Inferior parietal cortex (tissue), 1 donor: ENCODE measurements around the gene PSORS1C2.

Source experiments
- DNase-seq: peaks from one replicate; pipeline ENCODE4 v3.0.0-alpha.2; 2016; ENCODE audit errors: extremely low spot score

PSORS1C2 gene

DNA sequence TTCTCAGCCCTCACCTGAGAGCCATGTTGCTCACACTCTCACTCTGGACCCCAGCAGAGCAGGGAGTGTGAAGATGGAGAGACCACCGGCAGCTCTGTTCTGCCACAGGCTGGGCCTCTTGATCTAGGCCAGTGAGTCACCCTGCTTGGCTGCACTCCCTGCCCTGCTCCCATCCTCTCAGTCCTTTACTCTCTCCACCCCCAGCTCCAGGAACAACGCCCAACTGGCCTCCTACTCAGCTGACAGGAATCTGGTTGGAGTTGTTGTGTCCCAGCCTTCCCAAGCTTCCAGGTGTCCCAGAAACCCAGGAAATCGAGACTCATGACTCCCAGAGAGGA, 24.4 kb downstream of the PSORS1C2 start, which contains the start of gene PSORS1C1:
Gene PSORS1C1 (plus strand): TSS at position 260 of the 338 bp plus-strand sequence. CDS start 14,833 bp downstream, outside the sequence.
- DNase-seq: peak; percentile 27

DNA sequence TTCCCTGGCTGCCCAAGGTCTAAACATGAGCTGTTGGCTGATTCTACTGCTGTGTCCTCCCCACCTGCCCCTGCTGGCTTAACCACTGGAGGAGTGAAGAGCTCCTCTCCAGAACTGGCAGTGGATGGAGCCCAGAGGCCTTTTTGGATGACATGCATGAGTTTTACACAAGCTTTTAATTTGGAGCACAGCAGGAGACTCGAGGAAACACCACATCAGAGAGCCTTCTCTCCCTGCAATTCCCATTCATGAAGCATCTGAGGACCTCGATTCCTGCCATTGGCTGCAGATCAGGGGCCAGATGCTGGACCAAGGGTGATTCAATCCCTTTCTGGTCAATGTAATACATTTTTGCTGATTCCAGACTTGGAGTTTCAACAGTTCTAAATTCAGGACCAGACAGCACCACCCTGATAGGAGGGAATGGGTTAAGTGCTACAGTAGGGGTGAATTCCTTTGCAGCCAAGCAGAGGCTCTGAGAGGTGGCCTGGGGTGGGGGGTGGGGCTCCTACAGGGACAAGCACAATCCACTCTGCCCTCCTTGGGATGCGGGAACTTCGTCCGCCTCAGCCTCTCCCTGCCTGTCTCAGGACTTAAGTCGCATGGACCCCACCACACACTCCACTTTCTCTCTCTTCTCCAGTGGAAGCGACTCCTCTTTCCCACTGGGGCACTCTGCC, 24.9 kb downstream of the PSORS1C2 start:
- DNase-seq: no peak

DNA sequence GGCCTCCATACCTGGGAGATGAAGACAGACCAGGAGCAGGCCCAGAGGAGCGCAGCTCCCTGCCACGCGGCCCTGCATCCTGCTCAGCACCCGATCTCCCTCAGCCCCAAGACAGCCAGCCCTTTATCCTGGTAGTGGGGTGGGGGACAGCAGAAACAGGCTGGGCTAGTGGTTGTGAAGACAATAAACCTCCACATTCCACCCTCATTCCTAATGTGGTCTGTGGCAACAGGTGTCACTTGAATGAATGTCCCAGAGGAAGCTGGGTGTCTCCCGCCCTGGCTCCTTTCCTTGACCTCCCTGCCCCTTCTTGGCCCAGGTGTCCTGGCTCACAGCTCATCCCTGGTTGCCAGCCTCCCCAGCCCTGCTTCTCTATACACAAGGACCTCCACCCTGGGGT, 26.4 kb downstream of the PSORS1C2 start, which contains the start of gene C6orf15:
Gene C6orf15 (minus strand): TSS at position 98 of the 400 bp plus-strand sequence. CDS start 20 bp downstream, at position 78.
- no peak for DNase-seq

DNA sequence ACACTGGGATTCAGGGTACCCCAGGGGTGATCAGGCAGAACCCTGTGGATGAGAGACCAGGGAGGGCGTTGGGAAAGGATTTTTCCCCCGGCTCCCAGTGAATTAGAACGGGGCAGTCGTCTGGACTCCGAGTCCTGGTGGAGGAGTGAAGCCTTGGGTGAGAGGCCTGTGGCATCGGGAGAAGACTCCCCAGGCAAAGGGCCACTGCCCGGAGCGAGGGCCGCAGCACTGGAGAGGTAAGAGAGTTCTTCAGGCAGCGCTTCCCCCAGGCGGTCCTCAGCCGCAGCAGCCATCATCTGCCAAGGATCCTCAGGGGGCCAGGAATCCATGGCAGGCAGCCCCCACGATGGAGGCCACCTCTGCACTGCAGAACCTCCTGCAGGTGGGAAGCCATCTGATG, 27.2 kb downstream of the PSORS1C2 start:
- no peak for DNase-seq

DNA sequence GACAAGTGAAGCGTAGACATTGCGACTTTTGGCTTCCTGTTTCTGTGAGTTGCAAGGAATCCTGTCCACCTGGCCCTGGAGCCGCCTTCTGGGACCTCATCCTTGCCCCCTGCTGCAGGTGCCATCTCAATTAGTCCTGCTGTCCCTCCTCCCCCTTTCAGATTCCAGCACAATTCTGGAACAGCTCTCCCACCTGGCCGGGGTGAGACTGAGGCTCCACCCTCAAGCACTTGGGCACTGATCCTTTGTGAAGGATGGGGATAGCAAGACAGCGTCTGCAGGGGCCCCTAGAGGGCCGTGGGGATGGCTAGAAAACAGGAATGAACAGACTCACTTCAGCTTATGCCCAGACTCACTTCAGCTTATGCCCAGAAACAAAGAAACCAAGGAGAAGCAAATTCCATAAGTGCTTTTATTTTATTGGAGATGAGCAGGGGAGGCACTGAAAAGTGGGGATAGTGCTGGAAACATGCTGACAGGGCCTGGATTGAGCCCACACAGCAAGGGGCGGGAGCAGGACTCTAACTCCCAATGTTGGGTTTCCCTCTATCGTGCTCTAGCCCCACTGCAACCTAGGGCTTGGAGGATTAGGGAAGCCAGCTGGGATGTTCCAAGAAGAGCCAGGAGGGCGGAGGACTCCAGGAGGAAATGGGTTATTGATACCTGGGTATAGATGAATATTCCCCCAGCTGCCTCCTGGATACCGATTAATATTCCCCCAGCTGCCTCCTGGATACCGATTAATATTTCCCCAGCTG, 27.9 kb downstream of the PSORS1C2 start:
- no peak for DNase-seq

DNA sequence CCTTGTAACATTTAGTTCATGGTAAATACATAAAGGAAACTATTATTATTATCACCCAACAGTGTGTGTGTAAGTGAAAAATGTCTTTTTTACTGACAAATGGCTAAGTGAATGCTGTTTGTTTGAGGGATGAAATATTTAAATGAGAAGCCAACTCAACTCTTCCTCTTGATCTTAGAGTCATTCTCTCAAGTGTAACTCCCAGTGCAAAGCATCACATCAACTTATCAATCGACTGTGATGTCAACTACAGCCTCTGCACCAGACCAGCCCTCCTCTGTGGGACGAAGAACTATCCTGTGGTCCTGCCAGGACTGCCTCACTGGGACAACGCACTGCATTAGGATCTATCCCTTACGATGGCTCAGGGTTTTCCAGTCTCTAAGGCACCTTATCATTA, 31.8 kb downstream of the PSORS1C2 start:
- DNase-seq: no peak

DNA sequence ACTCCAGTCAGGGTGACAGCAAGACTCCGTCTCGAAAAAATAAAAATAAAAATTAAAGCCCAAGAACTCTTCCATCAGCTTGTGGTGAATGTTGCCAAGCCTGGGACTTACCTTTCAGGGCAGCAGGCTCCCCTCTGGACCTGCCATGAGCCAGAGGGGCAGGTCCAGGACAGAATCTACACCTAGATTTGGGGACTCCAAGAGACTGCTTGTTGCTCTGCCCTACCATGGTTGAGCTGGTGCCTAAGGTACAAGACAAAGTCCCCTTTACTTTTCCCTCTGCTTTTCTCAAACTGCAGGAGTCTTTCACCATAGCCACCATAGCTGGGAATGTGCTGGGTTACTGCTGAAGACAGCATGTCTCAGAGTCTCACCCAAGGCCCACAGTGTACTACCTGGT, 35.7 kb downstream of the PSORS1C2 start:
- no peak for DNase-seq

DNA sequence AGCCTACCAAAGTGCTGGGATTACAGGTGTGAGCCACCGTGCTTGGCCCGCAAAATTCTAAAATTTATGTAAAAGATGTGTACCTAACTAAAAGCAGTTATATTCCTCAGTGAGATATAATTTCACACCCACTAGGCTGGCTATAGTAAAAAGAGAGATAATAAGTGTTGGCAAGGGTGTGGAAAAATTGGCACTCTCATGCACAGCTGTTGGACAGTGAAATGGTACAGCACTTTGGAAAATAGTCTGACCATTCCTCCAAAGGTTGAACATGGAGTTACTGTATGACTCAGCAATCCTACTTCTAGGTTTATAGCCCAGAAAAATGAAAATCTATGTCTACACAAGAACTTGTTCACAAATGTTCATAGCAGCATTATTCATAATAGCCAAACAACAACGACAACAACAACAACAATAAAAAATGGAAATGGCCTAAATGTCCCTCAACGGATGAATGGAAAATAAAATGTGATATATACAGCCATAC, 40.4 kb downstream of the PSORS1C2 start:
- no peak for DNase-seq

DNA sequence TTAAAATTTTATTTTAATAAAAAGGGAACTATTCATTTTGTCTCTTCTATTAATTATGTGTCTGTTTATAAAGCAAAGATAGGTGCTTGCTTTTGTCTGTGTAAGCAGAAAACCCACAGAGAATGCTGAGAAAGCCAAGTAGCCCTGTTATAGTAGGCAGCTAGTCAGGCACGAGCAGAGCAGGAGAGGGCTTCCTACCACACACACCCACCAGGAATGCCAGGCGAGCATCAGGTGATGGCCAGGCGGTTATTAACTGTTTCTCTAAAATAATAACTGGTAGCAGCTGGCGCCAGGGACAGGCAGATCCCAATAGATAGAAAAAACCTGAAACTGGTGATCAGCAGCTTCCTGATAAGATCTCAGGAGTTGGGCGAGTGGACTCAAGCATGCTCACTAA, 42.2 kb downstream of the PSORS1C2 start:
- DNase-seq: no peak

DNA sequence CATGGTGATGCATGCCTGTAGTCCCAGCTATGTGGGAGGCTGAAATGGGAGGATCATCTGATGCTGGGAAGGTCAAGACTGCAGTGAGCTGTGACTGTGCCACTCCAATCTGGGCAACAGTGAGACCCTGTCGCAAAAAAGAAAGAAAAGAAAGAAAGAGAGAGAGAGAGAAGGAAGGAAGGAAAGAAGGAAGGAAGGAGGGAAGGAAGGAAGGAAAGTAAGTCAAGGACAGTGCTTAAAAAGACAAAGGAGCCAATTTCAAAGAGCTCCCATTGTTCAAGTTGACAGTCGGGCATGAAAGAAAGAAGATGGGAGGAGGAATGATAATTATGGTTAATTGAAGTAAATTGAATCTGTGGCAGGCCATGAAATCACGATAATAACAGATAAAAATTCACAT, 42.7 kb downstream of the PSORS1C2 start:
- no peak for DNase-seq

DNA sequence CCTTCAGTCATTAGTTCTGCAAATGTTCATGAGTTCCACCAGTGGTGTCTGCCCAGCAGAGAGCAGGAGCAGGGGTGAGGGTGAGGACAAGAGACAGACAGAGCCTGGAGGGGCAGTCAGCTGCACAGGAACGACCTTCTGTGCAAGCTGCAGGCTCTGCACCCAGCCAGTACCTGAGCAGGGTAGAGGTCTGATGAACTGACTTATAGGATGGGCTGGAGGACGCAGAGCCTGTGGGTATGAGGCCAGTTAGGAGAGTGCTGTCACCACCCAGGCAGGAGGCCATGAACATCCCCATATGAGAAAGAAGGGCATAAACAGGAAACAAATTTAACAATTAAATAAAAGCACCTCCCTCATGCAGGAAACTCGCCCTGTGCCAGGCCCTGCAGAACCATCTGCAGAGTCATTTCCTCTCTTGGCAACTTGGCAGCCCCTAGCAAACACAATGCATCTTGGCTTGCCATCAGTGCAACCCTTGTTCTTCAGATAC, 44.4 kb downstream of the PSORS1C2 start:
- no peak for DNase-seq

DNA sequence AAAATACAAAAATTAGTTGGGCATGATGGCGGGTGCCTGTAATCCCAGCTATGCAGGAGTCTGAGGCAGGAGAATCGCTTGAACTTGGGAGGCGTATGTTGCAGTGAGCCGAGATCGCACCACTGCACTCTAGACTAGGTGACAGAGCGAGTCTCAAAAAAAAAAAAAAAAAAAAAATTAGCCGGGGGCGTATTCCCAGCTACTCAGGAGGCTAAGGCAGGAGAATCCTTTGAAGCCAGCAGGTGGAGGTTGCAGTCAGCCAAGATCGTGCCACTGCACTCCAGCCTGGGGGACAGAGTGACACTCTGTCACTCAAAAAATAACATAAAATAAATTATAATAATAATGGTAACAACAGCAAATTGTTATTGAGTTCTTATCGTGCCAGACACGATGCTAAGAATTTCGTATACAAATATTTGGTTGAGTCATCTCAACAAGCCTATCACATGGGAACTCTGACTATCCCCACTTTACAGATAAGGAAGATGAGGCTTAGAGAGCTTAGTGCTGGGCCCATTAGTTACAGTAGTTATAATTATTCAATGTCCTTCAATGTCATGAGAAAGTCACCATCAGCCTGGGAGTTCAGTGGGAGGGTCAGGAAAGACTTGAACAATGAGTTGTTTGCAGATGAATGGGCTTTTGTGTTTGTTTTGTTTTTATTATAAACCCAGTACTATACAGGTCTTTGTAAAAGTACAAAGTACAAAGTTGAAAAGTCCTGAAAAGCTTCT, 45.9 kb downstream of the PSORS1C2 start:
- DNase-seq: no peak

DNA sequence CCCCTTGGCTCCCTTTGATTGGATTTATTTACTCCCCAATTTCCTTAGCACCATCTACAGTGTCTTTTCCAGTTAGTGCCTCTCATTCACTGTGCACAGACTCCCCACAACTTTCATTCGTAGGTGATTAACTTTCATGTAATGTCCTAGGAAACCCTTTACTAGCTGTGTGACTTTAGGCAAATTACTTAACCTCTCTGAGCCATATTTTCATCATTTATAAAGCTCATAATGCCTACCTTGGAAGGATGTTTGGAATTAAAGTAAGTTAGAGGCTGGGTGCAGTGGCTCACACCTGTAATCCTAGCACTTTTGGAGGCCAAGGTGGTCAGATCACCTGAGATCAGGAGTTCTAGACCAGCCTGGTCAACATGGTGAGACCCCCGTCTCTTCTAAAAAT, 46.6 kb downstream of the PSORS1C2 start:
- DNase-seq: no peak

DNA sequence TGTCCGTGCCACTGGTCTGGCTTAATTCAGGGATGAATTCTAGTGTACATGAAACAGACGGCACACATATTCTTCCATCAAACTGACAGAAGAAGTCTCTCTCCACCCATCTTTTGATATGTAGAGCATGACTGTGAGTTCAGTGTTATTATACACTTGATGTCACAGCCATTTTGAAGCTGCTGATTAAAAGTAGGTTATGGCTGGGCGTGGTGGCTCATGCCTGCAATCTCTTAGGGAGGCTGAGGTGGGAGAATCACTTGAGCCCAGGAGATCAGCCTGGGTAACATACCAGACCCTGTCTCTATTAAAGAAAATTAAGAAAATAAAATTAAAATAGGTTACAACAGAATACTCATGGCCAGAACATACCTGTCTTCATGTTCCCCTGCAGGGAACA, 47.2 kb downstream of the PSORS1C2 start:
- DNase-seq: no peak

DNA sequence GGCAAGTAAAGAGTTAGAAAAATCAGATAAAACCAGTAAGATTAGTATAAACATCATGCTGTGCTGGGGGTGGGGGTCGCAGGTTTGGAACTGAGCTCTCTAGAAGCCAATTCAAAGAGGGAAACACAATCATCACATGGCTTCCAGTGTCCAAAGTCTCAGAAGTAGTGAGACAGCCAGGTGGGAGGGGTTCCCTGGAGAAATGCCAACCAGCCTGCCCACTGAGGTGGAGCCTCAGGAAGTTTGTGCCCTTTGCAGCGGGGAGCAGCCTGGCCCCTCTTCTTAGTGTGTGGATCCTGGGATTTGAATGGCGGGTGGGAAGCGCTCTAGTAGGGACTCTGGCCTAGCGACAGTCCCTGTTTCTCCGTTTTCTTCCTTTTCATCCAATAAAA, 47.9 kb downstream of the PSORS1C2 start:
- no peak for DNase-seq

DNA sequence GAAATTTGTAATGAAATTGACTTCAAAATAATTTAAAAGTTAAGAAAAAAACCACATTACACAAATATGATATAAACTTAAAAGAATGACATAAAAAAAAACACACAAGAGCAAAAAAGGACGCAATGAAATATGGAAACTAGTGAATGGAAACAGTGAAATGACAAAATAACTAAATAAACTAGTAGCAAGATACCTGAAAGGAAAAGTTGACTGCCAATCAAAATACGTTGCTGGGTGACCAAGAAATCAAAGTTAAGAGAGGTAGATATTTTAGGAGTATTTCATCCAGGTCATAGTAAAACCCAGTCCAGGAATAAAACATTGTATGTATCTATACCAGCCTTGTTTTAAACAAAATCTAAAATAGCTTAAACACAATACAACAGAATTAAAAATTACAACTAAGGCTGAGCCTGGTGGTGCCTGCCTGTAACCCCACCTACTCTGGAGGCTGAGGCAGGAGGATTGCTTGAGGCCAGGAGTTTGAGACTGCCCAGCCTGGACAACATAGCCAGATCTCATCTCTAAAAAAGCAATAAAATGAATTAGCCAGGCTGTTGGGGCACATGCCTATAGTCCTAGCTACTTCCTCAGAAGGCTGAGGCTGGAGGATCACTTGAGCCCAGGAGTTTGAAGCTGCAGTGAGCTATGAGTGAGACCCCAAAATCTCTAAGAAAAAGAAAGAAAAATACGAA, 48.4 kb downstream of the PSORS1C2 start:
- DNase-seq: no peak
